Neural cell (in vitro differentiated cells): ENCODE measurements around the gene MYOCD. TPM values are rescaled to one million over a fixed set of nuclear protein-coding genes. Genes with fewer than 3 reads are reported as not detected.

ENCODE experiments used
- H2AFZ ChIP-seq: fragments of 200-600, 300-800 bp; sonication (generic), shearing (Covaris generic); 2 replicates; pipeline ENCODE4 v1.6.0; 2014; ENCODE audit warnings: low read depth, mild to moderate bottlenecking, antibody characterized with exemption, low read length, moderate library complexity
- H3F3A ChIP-seq: fragments of 200-600 bp; shearing (Covaris generic); 2 replicates; pipeline ENCODE4 v1.6.1; 2016; ENCODE audit warnings: mild to moderate bottlenecking, moderate library complexity, mixed read lengths, antibody characterized with exemption, low read length; ENCODE audit not compliant: insufficient read depth, poor library complexity, severe bottlenecking
- H3K27ac ChIP-seq: fragments of 200-600, 300-800 bp; sonication (generic), shearing (Covaris generic); 2 replicates; pipeline ENCODE4 v1.5.1; 2014; ENCODE audit warnings: mild to moderate bottlenecking, low read length, moderate library complexity
- H3K27me3 ChIP-seq: fragments of 300-800, 200-600 bp; sonication (generic), shearing (Covaris generic); 2 replicates; pipeline ENCODE4 v1.6.0; 2014; ENCODE audit warnings: mild to moderate bottlenecking, low read depth, low read length, moderate library complexity; ENCODE audit not compliant: insufficient read depth
- H3K36me3 ChIP-seq: fragments of 300-800, 200-600 bp; sonication (generic), shearing (Covaris generic); 2 replicates; pipeline ENCODE4 v1.5.1; 2014; ENCODE audit warnings: mild to moderate bottlenecking, antibody characterized with exemption, low read length, moderate library complexity; ENCODE audit not compliant: insufficient read depth
- H3K4me2 ChIP-seq: fragments of 300-800, 200-600 bp; sonication (generic), shearing (Covaris generic); 2 replicates; pipeline ENCODE4 v1.6.0; 2014; ENCODE audit warnings: mild to moderate bottlenecking, low read length
- H3K4me3 ChIP-seq: fragments of 300-800, 200-600 bp; sonication (generic), shearing (Covaris generic); 2 replicates; pipeline ENCODE4 v1.5.1; 2014; ENCODE audit warnings: mild to moderate bottlenecking, low read length, moderate library complexity
- H3K79me2 ChIP-seq: fragments of 200-600 bp; shearing (Covaris generic); replicated peaks from 2 replicates; pipeline ENCODE4 v1.6.0; 2014; ENCODE audit warnings: mild to moderate bottlenecking, low read length, moderate library complexity; ENCODE audit not compliant: insufficient read depth
- H3K9ac ChIP-seq: fragments of 300-800, 200-600 bp; sonication (generic), shearing (Covaris generic); 2 replicates; pipeline ENCODE4 v1.6.1; 2016; ENCODE audit warnings: mild to moderate bottlenecking, low read length, mixed read lengths
- H3K9me2 ChIP-seq: fragments of 200-600 bp; shearing (Covaris generic); 2 replicates; pipeline ENCODE4 v1.6.1; 2016; ENCODE audit warnings: mild to moderate bottlenecking, low read length, mixed read lengths; ENCODE audit not compliant: insufficient read depth
- H3K9me3 ChIP-seq: fragments of 200-600, 300-800 bp; sonication (generic), shearing (Covaris generic); 2 replicates; pipeline ENCODE4 v1.6.1; 2016; ENCODE audit warnings: mild to moderate bottlenecking, mixed run types, low read length, moderate library complexity, mixed read lengths
- H4K20me1 ChIP-seq: fragments of 200-600 bp; shearing (Covaris generic); 2 replicates; pipeline ENCODE4 v1.6.1; 2016; ENCODE audit warnings: mild to moderate bottlenecking, mixed run types; ENCODE audit not compliant: insufficient read depth
- EP300 ChIP-seq: fragments of 450-650 bp; conservative IDR thresholded peaks from 2 replicates; pipeline ENCODE4 v1.6.1; 2014; ENCODE audit warnings: antibody characterized with exemption, mild to moderate bottlenecking, moderate library complexity; ENCODE audit not compliant: poor library complexity, severe bottlenecking
- EZH2 ChIP-seq: fragments of 200-600, 300-800 bp; shearing (Covaris generic), sonication (generic); IDR thresholded peaks from 2 replicates; pipeline ENCODE4 v1.6.1; 2014; ENCODE audit warnings: antibody characterized with exemption, low read length, borderline replicate concordance, mild to moderate bottlenecking; ENCODE audit not compliant: insufficient read depth, poor library complexity, severe bottlenecking
- MXI1 ChIP-seq: fragments of 450-650 bp; conservative IDR thresholded peaks from 2 replicates; pipeline ENCODE4 v1.6.1; 2014; ENCODE audit warnings: antibody characterized with exemption, mild to moderate bottlenecking; ENCODE audit not compliant: poor library complexity, severe bottlenecking
- POLR2AphosphoS5 ChIP-seq: IDR thresholded peaks from 2 replicates; pipeline ENCODE4 v1.6.1; 2012
- RAD21 ChIP-seq: fragments of 450-650 bp; conservative IDR thresholded peaks from 2 replicates; pipeline ENCODE4 v1.6.1; 2014; ENCODE audit warnings: antibody characterized with exemption, mild to moderate bottlenecking, moderate library complexity
- SMC3 ChIP-seq: fragments of 450-650 bp; conservative IDR thresholded peaks from 2 replicates; pipeline ENCODE4 v1.6.1; 2014; ENCODE audit warnings: antibody characterized with exemption, mild to moderate bottlenecking, moderate library complexity; ENCODE audit not compliant: poor library complexity
- TAF1 ChIP-seq: IDR thresholded peaks from 2 replicates; pipeline ENCODE4 v1.6.1; 2012; ENCODE audit warnings: low read depth
- polyA plus RNA-seq: library from polyadenylated mRNA; depleted of rRNA; stranded (reverse); fragments of >200 nt; gene quantifications from 2 replicates; pipeline ENCODE4 v1.2.3, GENCODE V29; 2014
- TF ChIP-seq, protein P1 (sequence below): fragments of 450-650 bp; IDR thresholded peaks from 2 replicates; pipeline ENCODE4 v1.5.1; 2014; ENCODE audit warnings: antibody characterized with exemption, mild to moderate bottlenecking, moderate library complexity; ENCODE audit not compliant: poor library complexity, severe bottlenecking
- TF ChIP-seq, protein P2 (sequence below): IDR thresholded peaks from 2 replicates; pipeline ENCODE4 v1.6.1; 2012; ENCODE audit warnings: borderline replicate concordance

The MYOCD gene
- polyA plus RNA-seq, 1 donor from 2014 or later, result not detected

DNA sequence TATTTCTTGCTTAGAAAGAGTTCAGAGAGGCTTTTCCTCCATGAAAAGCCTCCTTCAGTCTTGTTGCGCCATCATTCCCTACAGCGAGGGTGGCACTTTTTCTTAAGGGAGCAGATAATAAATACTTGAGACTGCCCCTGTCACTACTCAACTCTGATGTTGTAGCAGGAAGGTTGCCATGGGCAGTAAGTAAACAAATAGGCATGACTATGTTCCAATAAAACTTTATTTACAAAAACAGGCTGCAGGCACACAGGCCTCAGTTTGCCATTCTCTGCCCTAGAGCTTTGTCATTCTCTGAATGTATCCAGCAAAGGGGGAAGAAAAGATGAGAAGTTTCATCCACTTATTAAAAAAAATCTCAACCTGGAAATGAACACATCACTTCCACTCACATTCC is 60.4 kb downstream of the MYOCD start:
- no peaks in the 10 kb centered on the region for H3K9me2 ChIP-seq
- no peaks in the 10 kb centered on the region for H3K79me2 ChIP-seq
- H3K27ac ChIP-seq, result no peak overlapping the region
- H3K4me3 ChIP-seq, result no peak overlapping the region
- TF ChIP-seq EZH2, result no peak
- TF ChIP-seq, protein P1, sequence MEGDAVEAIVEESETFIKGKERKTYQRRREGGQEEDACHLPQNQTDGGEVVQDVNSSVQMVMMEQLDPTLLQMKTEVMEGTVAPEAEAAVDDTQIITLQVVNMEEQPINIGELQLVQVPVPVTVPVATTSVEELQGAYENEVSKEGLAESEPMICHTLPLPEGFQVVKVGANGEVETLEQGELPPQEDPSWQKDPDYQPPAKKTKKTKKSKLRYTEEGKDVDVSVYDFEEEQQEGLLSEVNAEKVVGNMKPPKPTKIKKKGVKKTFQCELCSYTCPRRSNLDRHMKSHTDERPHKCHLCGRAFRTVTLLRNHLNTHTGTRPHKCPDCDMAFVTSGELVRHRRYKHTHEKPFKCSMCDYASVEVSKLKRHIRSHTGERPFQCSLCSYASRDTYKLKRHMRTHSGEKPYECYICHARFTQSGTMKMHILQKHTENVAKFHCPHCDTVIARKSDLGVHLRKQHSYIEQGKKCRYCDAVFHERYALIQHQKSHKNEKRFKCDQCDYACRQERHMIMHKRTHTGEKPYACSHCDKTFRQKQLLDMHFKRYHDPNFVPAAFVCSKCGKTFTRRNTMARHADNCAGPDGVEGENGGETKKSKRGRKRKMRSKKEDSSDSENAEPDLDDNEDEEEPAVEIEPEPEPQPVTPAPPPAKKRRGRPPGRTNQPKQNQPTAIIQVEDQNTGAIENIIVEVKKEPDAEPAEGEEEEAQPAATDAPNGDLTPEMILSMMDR, result no peak
- TF ChIP-seq MXI1, result no peak
- TF ChIP-seq, protein P2, sequence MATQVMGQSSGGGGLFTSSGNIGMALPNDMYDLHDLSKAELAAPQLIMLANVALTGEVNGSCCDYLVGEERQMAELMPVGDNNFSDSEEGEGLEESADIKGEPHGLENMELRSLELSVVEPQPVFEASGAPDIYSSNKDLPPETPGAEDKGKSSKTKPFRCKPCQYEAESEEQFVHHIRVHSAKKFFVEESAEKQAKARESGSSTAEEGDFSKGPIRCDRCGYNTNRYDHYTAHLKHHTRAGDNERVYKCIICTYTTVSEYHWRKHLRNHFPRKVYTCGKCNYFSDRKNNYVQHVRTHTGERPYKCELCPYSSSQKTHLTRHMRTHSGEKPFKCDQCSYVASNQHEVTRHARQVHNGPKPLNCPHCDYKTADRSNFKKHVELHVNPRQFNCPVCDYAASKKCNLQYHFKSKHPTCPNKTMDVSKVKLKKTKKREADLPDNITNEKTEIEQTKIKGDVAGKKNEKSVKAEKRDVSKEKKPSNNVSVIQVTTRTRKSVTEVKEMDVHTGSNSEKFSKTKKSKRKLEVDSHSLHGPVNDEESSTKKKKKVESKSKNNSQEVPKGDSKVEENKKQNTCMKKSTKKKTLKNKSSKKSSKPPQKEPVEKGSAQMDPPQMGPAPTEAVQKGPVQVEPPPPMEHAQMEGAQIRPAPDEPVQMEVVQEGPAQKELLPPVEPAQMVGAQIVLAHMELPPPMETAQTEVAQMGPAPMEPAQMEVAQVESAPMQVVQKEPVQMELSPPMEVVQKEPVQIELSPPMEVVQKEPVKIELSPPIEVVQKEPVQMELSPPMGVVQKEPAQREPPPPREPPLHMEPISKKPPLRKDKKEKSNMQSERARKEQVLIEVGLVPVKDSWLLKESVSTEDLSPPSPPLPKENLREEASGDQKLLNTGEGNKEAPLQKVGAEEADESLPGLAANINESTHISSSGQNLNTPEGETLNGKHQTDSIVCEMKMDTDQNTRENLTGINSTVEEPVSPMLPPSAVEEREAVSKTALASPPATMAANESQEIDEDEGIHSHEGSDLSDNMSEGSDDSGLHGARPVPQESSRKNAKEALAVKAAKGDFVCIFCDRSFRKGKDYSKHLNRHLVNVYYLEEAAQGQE, result no peak
- TF ChIP-seq TAF1, result no peak
- TF ChIP-seq EP300, result no peak
- H3K36me3 ChIP-seq, result no peaks in the 10 kb centered on the region
- no peaks in the 10 kb centered on the region for H3K9me3 ChIP-seq
- no peak overlapping the region for H2AFZ ChIP-seq
- no peaks in the 10 kb centered on the region for H3F3A ChIP-seq
- H4K20me1 ChIP-seq, result no peaks in the 10 kb centered on the region
- H3K9ac ChIP-seq, result no peak overlapping the region
- H3K27me3 ChIP-seq, result no peaks in the 10 kb centered on the region
- H3K4me2 ChIP-seq, result no peak overlapping the region

DNA sequence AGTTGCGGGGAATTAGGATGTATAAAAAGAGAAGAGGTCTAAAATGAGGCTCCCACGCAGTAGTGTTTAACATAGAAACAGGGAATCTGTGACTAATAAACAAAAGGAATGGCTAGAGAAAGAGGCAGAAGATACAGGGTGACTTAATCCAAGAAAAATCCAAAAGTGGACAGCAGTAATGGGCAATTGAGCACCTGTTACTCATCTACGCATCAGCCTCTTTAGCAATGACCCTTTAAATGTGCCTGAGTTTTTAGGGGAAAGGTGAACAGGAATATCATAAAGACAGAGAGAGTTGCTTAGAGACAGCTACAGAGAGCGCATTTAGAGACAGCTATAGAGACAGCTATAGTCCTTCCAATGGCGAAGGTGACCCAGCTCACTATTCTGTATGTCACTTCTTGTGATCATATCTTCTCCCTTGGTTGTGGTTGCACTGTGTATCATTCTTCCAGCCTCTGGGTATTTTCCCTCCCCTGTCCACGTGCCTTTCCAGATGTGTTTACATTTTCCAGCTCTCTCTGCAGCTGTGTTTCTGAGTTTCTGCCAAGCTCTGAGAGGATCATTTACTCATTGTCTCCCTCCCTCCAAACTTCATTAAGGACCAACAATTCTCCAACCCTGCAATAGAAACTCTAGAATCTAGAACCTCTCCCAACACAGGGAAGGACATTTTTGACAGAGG is 61.5 kb downstream of the MYOCD start:
- TF ChIP-seq, protein P1, result no peak
- TF ChIP-seq MXI1, result no peak
- no peak for TF ChIP-seq POLR2AphosphoS5
- no peak for TF ChIP-seq EP300
- no peak for TF ChIP-seq RAD21
- no peak for TF ChIP-seq SMC3
- no peak for TF ChIP-seq EZH2
- TF ChIP-seq TAF1, result no peak
- TF ChIP-seq, protein P2, result no peak

More for the DNA sequence above, 61.5 kb downstream of the MYOCD start:
- Histone ChIP-seq H3K9me3 (no peaks in the 10 kb centered on the region), H3K4me2 (no peak overlapping the region), H3K79me2 (no peaks in the 10 kb centered on the region), H3K9me2 (no peaks in the 10 kb centered on the region), H3K36me3 (no peaks in the 10 kb centered on the region), H2AFZ (no peak overlapping the region), H3K27ac (no peak overlapping the region), H3F3A (no peaks in the 10 kb centered on the region), H3K4me3 (no peak overlapping the region), H3K9ac (no peak overlapping the region), H4K20me1 (no peaks in the 10 kb centered on the region), H3K27me3 (no peaks in the 10 kb centered on the region)
